Measurements from ENCODE around the gene FGF8.

Gene FGF8

DNA sequence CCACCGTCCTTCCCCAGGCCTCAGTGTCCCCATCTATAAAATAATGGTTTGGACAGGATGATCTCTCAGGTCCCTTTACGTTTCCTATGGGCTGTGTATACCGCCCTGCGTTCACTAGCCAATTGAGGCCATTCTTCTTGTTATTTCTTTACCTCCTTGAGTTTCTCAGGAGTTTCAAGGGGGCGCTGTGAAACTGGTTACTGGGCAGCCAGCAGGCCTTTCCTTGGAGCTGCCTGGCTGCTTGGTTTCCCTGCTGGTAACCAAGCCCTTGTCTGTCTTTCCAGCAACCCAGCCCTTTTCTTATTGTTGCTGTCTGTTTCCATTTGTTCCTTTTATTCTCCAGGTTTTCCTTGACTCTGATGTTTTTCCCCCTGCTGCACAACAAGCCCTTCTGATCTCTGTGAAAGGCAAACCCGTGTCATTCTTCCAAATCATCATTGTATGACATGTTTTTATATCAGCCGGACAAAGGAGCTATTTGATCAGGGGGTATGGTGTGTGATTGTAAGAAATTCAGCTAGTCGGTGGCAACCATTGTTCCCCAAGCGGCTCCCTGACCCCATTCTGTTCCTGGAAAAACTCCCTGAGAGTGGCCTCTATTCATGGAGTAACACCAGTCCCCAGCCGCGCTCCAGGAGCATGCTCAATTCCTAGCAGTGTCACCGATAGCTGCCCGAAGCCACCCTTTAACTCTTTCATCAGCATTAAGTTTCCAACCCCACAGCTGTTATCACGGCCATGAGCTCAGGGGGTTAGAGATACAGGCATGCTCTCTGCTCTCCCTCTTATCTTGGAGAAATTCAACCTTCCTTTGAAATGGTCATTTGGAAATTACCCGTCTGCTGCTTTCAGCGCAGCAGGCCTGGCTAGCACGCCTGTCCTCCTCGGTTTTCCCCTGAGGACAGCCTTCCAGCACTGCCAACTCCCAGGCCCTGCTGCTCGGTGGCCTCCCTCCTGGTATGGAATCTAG, 26.6 kb downstream of the FGF8 start:
- no peaks in the 10 kb centered on the region for H4K20me1 ChIP-seq (ENCODE audit: control insufficient read depth, insufficient read depth, low read depth, low read length)
- peaks cover 21% of the 10 kb centered on the region; the same call in 1 of the 2 replicates for H3K27me3 ChIP-seq (ENCODE audit: control insufficient read depth, low read length)
- H3K4me2 ChIP-seq (ENCODE audit: low read length): no peak overlapping the region
- H3F3A ChIP-seq (ENCODE audit: control insufficient read depth, insufficient read depth): no peaks in the 10 kb centered on the region
- H3K4me3 ChIP-seq (ENCODE audit: low read length): no peak overlapping the region
- H3K36me3 ChIP-seq (ENCODE audit: control insufficient read depth, low read length): no peaks in the 10 kb centered on the region
- H3K4me1 ChIP-seq (ENCODE audit: control insufficient read depth, low read length): no peaks in the 10 kb centered on the region
- H3K79me2 ChIP-seq (ENCODE audit: control insufficient read depth, low read length): no peaks in the 10 kb centered on the region
- no peaks in the 10 kb centered on the region for H3K9me3 ChIP-seq (ENCODE audit: control insufficient read depth, insufficient read depth, low read length)
- no peak overlapping the region for H3K27ac ChIP-seq (ENCODE audit: low read depth, low read length)
- TF ChIP-seq, protein P1, sequence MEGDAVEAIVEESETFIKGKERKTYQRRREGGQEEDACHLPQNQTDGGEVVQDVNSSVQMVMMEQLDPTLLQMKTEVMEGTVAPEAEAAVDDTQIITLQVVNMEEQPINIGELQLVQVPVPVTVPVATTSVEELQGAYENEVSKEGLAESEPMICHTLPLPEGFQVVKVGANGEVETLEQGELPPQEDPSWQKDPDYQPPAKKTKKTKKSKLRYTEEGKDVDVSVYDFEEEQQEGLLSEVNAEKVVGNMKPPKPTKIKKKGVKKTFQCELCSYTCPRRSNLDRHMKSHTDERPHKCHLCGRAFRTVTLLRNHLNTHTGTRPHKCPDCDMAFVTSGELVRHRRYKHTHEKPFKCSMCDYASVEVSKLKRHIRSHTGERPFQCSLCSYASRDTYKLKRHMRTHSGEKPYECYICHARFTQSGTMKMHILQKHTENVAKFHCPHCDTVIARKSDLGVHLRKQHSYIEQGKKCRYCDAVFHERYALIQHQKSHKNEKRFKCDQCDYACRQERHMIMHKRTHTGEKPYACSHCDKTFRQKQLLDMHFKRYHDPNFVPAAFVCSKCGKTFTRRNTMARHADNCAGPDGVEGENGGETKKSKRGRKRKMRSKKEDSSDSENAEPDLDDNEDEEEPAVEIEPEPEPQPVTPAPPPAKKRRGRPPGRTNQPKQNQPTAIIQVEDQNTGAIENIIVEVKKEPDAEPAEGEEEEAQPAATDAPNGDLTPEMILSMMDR (IDR thresholded peaks at IDR 0.05; ENCODE audit: low read depth, low read length, poor library complexity, severe bottlenecking): no peak
- H3K9me2 ChIP-seq (replicated peaks; ENCODE audit: control insufficient read depth, low read length): no peaks in the 10 kb centered on the region

DNA sequence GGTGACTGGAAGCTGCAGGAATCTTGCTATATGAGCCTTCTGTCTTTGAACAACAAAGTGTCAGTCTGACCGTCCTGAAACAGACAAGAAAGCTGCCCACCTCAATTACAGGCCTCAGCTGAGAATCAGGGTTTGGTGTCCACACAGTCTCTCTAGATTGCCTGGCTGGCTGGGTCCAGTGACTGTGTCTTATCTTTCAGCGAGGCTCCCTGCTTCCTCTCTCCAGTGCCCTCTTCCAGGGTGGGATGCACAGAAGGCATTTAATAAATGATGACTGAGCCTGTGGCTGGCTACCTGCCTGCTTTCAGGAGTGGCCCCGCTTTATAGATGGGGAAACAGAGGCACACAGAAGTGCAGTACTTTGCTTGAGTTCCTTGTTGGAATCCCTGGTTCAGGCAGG, 27.4 kb downstream of the FGF8 start:
- H4K20me1 ChIP-seq (ENCODE audit: control insufficient read depth, insufficient read depth, low read depth, low read length): no peaks in the 10 kb centered on the region
- no peaks in the 10 kb centered on the region for H3K79me2 ChIP-seq (ENCODE audit: control insufficient read depth, low read length)
- H3K9me2 ChIP-seq (replicated peaks; ENCODE audit: control insufficient read depth, low read length): no peaks in the 10 kb centered on the region
- H3K27me3 ChIP-seq (ENCODE audit: control insufficient read depth, low read length): peaks cover 15% of the 10 kb centered on the region; the same call in 1 of the 2 replicates
- no peaks in the 10 kb centered on the region for H3K36me3 ChIP-seq (ENCODE audit: control insufficient read depth, low read length)
- no peaks in the 10 kb centered on the region for H3F3A ChIP-seq (ENCODE audit: control insufficient read depth, insufficient read depth)
- no peaks in the 10 kb centered on the region for H3K9me3 ChIP-seq (ENCODE audit: control insufficient read depth, insufficient read depth, low read length)
- H3K4me1 ChIP-seq (ENCODE audit: control insufficient read depth, low read length): no peaks in the 10 kb centered on the region
- H3K4me3 ChIP-seq (ENCODE audit: low read length): no peak overlapping the region
- H3K27ac ChIP-seq (ENCODE audit: low read depth, low read length): no peak overlapping the region
- TF ChIP-seq, protein P1 (IDR thresholded peaks at IDR 0.05; ENCODE audit: low read depth, low read length, poor library complexity, severe bottlenecking): no peak
- TF ChIP-seq EZH2phosphoT487 (IDR thresholded peaks at IDR 0.05; ENCODE audit: borderline replicate concordance, low read length): no peak
- H3K4me2 ChIP-seq (ENCODE audit: low read length): no peak overlapping the region

DNA sequence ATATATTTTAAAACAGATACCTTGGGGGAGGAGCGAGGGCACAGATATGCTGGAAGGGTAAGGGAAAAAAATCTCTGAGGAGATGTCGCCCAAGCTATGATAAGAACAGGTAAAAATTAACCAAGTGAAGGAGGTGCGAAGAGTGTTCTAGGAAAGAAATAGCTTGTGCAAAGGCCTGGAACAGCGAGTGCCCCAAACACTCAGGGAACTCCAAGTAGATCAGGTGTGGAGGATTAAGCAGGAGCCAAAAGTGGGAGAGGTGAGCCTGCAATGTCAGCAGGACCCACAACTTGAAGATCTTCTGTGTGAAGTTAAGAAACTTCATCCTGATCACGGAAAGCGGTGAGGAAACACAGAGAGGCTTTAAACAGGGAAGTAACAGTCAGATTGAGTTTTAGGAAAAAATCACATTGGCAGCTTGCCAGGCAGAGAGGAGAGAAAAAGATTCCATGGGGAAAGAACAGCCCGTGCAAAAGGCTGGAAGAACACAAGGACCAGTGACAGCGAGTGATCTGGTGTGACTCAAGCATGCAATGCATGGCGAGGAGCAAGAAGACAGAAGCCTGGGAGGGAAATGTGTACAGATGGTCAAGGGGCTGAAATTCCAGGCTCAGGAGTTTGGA, 30.7 kb downstream of the FGF8 start:
- Histone ChIP-seq H3K27me3 (ENCODE audit: control insufficient read depth, low read length) (peaks cover 2% of the 10 kb centered on the region; the same call in 1 of the 2 replicates), H3K4me3 (ENCODE audit: low read length) (no peak overlapping the region), H3K27ac (ENCODE audit: low read depth, low read length) (no peak overlapping the region), H3K4me1 (ENCODE audit: control insufficient read depth, low read length) (no peaks in the 10 kb centered on the region), H3K4me2 (ENCODE audit: low read length) (no peak overlapping the region), H4K20me1 (ENCODE audit: control insufficient read depth, insufficient read depth, low read depth, low read length) (no peaks in the 10 kb centered on the region), H3K9me3 (ENCODE audit: control insufficient read depth, insufficient read depth, low read length) (no peaks in the 10 kb centered on the region), H3K36me3 (ENCODE audit: control insufficient read depth, low read length) (no peaks in the 10 kb centered on the region), H3F3A (ENCODE audit: control insufficient read depth, insufficient read depth) (no peaks in the 10 kb centered on the region), H3K9me2 (replicated peaks; ENCODE audit: control insufficient read depth, low read length) (no peaks in the 10 kb centered on the region), H3K79me2 (ENCODE audit: control insufficient read depth, low read length) (no peaks in the 10 kb centered on the region)
- no peak for TF ChIP-seq EZH2phosphoT487 (IDR thresholded peaks at IDR 0.05; ENCODE audit: borderline replicate concordance, low read length)
- TF ChIP-seq, protein P1 (IDR thresholded peaks at IDR 0.05; ENCODE audit: low read depth, low read length, poor library complexity, severe bottlenecking): no peak
